Suprapubic skin (tissue), 3 donors: ENCODE results near the gene NRXN3.

ENCODE experiments used
- POLR2A ChIP-seq, 2 donors: fragments of 450-650 bp; IDR thresholded peaks; one replicate each; pipeline ENCODE4 v1.6.1; 2017; ENCODE audit warnings: antibody characterized with exemption in 2 of 2, mild to moderate bottlenecking in 2 of 2, moderate library complexity in 2 of 2
- TF ChIP-seq, protein P1 (sequence below), 2 donors: fragments of 200-600 bp in 1 of 2; fragments of 450-650 bp in 1 of 2; sonication (generic) in 1 of 2; IDR thresholded peaks; one replicate each; pipeline ENCODE4 v1.5.1; 2016 to 2019; ENCODE audit warnings: antibody characterized with exemption in 2 of 2, mild to moderate bottlenecking in 1 of 2, moderate library complexity in 1 of 2

DNA sequence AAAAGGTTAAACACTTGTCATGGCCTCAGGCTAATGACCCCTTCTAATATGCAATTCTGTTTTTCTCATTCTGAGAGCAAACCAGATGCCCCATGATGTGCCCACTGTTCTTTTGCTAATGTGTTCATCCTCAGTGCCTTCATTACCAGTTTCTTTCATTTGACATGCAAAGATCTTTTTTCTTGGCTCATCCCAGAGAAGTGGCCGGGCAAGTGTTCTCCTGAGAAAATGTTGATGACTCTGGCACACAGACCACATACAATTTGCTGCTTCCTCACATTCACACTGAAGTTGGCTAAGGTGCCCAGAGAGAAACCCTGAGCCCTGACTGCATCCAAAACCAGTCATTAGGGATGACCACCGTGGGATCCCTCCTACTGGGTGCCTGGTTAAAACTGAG, 1207.8 kb downstream of the NRXN3 start:
- no peak for TF ChIP-seq POLR2A (IDR thresholded peaks at IDR 0.05)
- TF ChIP-seq, protein P1, sequence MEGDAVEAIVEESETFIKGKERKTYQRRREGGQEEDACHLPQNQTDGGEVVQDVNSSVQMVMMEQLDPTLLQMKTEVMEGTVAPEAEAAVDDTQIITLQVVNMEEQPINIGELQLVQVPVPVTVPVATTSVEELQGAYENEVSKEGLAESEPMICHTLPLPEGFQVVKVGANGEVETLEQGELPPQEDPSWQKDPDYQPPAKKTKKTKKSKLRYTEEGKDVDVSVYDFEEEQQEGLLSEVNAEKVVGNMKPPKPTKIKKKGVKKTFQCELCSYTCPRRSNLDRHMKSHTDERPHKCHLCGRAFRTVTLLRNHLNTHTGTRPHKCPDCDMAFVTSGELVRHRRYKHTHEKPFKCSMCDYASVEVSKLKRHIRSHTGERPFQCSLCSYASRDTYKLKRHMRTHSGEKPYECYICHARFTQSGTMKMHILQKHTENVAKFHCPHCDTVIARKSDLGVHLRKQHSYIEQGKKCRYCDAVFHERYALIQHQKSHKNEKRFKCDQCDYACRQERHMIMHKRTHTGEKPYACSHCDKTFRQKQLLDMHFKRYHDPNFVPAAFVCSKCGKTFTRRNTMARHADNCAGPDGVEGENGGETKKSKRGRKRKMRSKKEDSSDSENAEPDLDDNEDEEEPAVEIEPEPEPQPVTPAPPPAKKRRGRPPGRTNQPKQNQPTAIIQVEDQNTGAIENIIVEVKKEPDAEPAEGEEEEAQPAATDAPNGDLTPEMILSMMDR (IDR thresholded peaks at IDR 0.05): no peak
